Stimulated activated CD8-positive, alpha-beta memory T cell treated with anti-CD3 and anti-CD28 coated beads, Interleukin-12 subunit alpha, Interleukin-12 subunit beta, amount 100 ng/mL, for 4 hours (primary cell): ENCODE data around the gene SHPK.

Experiments
- DNase-seq: peaks from one replicate; pipeline ENCODE4 v3.0.0-alpha.2; 2020; ENCODE audit warnings: low read depth

Gene SHPK

DNA sequence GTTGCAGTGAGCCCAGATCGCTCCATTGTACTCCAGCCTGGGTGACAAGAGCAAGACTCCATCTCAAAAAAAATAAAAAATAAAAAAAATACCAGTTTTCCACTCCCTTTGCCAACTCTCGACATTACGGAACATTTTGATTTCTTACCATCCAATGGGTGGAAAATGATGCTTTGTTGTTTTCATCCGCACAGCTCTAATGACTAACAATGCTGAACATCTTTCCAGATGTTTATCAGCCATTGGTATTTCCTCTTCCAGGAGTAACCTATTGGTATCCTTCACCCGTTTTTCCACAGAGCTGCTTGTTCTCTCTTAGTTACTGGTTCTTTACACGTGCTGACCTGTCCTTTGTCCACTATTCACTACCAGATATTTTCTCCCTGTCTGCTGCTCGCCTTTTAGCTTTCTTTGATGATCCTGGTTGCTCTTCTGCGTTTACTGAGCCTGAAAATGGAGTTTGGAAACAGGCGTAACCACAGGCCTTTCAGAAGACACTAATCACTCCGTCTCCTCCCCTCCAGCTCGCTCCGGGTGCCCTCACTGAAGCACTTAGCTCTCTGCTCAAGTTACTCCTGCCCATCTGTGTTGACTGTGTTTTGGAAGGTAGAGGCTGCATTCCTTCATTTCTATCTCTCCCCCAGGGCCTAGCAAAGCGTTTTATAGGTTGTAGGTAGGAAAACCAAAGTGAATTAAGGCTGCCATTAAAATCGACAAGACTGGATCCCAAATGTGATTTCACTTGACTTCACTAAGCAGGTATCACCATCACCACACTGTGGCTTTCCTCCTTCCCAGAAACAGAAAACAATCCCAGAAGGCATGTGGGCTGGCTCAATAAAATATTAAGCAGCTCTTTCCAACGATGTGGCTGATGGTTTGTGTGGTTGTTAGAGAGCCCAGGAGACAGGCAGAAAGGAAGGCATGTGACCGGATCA, 8.9 kb downstream of the SHPK start:
- DNase-seq, result no peak

DNA sequence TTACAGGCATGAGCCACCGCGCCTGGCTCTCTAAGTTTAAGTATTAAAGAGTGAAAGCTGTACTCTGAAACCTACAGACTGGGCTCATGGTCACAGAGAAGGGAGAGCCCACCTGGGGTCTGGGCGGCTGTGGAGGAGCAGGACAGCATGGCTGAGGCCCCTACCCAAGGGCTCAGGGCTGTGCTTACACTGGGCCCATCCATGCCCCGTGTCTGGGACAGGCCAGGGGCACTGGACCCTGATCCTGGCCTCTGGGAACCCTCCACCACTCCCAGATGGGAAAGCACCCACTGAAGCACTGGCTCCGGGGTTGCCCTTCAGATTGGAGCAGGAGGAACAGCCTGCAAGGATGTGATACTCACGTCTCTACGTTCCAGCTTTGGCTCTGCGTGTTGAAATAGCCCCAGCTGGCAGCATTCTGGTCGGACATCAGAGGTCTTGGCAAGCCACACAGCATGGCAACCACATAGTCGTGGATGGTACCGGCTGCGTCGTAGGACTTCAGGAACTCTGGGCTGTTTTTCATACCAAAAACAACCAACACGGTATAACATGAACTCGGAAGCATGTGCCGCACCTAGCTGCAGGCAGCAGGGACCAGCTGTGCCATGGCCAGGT, 13.0 kb downstream of the SHPK start:
- no peak for DNase-seq

DNA sequence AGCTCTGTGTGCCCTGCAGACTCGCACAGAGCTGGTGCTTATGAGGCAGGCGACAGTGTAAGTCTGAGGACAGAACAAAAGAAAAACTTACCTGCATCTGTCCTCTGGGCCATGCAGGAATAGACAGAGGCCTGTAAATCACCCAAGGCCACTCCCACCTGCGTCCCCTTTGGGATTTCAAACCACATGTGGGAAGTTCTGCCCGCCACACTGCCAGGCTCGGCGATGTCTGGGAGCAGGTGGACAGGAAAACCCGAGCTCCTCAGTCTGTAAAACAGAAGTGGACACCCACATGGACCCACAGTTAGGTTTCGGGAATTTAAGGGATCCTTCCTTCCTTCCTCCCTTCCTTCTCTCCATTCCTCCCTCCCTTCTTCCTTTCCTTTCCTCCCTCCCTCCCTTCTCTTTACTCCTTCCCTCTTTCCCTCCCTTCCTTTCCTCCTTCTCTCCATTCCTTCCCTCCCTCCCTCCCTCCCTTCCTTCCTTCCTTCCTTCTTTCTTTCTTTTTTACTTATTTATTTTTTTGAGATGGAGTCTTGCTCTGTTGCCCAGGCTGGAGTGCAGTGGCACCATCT, 14.8 kb downstream of the SHPK start:
- DNase-seq, result no peak

DNA sequence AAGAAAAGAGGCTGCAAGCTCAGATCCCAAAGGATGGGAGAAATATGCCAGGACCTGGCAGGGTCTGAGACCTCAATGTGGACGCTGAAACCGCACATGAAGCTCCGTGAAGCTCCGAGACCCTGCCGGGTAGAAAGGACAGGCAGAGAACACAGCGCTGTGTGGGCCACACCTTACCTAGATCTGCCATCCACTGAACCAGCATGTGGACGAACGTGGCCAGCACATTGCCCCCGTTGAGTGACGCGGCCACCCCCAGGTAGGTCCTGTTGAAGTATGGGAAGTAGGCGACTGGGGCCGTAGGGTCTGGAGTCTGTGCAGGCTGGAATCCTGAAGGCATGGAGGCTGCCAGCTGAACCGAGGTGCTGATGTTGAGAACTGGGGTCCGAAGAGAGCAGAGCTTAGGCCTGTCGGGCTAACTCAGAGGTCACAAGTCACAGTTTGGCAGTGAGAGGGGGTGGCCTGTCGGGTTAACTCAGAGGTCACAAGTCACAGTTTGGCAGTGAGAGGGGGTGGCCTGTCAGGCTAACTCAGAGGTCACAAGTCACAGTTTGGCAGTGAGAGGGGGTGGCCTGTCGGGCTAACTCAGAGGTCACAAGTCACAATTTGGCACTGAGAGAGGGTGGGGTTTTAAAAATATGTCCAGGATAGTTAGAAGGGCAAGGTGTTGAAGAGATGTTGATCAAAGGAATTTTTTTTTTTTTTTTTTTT, 20.7 kb downstream of the SHPK start:
- no peak for DNase-seq

DNA sequence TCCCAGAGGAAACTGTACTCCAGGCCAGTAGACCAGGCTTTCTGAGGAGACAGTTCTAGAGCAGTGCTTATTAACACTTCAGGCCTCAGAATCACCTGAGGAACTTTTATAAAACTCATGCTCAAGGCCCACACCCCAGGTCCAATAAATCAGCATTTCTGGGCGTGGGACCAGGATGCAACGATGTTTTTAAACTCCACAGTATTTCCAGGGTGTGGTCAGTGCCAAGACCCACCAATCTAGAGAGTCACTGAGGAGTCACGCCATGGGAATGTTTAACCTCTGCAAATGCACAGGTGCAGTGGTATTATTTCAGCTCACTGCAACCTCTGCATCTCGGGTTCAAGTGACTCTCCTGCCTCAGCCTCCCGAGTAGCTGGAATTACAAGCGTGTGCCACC, 22.9 kb downstream of the SHPK start:
- DNase-seq, result no peak

DNA sequence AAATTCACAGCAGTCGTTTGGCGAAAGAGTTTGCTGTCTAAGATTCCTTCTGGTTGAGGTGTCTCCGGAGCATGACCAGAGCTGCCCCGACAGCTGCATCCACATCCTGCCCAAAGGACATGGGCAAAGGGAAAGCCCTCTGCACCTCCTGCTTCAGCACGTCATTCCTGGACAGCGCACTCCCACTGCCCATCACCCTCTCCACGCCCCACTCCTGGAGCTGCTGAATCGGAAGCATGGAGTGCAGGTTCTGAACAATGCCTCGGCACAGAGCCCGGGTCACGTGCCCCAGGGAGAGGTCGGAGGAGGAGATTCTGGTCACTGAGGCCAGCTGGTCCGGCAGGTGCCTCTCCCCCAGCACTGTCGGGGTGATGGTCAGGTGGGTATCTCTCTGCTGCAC, 25.5 kb downstream of the SHPK start:
- no peak for DNase-seq

DNA sequence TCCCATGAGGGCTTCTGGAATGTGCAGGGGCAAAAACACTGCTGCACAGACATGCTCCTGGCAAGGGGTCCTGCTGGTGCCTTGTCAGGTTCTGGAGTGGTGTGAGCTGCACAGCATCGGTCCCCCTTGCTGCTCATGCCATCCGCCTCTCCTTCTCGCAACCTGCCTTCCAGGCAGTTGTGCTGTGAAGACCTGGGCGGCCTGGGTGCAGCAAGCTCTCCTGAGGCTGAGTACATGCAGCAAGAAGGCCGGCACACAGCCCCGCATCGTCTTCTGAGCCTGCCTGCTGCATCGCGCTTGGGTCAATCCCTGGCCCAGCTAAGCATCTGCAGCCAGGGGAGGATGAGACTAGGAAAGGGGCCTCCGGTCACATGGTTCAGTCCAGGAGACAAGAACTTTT, 26.4 kb downstream of the SHPK start:
- DNase-seq, result no peak

DNA sequence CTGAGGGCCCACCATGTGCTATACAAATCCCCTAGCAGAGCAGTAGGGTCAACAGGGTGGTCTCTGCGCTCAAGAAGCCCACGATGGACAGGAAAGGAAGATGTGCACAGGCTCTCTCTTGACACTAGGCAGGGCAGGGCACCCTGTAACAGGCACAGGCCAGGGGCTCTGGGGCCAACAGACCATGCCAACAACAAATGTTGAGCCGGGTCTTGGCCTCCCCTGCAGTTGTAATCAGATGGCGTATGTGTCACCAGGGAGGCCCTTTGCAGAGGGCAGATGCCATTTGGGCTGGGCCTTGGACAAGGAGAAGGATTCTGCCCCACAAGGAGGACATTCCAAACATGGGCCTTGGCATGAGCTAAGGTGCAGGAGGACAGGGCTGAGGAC, 32.2 kb downstream of the SHPK start:
- DNase-seq, result no peak

DNA sequence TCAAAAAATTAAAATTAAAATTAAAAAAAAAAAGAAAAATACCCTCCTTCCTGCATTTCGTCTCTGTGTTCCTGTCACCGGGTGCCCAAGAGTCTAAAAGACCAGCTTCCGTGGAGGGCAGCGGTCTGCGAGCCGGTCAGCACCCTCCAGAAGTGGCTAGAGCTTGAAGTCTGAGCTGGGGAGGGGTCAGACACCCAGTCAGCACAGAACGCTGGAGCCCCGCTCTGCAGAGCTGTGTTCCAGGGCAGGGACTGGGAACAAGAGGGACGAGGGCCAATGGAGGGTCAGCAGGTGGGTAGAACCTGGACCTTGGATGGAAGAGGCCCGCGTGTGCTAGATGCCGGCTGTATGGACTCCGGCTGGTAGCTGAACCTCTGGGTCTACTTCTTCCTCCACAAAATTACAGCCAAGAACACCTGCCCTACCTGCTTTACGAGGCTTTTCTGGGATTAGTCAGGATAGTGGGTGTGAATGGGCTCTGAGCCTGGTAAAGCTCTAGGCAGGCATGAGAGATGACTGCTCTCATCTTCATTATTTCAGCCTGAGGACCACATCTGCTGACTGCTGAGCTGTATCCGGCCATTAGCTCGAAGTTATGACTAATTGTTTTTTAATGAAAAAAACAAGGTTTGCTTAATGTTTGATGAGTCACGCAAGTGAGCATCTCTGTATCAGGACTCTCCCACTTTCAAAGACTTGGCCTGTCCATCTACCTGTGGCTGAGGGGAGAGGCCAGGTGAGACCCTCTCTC, 32.8 kb downstream of the SHPK start:
- no peak for DNase-seq

DNA sequence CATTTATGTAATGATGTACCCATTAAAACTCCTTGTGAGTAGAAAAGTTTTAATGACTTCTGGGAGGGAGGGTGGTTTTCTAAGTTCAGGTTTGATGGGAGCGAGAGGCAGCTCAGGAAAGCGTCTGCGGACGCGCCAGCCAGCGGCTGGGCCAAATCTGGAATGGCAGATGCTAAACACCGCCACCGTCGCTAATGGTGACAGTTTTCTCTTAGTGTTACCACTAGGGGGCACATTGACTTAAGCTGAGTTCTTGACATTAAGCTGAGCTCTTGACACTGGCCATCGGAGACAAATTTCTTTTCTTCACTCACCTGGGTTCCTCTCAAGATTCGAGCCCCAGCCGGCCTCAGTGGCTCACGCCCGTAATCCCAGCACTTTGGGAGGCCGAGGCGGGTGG, 33.6 kb downstream of the SHPK start:
- no peak for DNase-seq

DNA sequence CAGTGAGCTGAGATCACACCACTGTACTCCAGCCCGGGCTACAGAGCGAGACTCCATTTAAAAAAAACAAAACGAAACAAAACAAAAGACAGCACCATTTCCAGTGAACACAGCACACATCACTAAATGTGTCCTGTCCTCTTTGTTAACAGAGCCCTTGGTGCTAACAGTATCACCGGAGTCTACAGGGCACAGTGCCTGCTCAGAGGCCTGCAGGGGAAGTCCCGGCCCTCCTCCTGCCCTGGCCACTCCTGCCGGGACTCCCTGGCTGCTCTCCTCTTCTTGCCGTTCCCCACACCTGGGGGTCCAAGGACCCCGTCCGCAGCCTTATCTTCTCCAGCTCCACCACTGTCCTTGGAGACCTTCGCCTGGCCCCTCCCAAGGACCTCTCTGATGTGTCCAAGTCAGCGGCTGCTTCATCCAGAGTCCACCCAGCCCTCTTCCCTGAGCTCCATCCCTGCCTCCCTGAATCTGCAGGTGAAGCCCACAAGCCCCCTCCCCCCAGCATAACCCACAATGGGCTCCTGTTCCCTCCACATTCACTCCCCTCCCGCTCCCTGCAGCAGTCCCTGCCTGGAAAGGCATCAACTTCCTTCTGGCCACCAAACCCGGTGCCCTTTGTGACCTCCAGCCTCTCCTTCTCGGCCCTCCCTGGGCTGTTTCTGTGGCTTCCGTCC, 35.4 kb downstream of the SHPK start:
- DNase-seq, result no peak

DNA sequence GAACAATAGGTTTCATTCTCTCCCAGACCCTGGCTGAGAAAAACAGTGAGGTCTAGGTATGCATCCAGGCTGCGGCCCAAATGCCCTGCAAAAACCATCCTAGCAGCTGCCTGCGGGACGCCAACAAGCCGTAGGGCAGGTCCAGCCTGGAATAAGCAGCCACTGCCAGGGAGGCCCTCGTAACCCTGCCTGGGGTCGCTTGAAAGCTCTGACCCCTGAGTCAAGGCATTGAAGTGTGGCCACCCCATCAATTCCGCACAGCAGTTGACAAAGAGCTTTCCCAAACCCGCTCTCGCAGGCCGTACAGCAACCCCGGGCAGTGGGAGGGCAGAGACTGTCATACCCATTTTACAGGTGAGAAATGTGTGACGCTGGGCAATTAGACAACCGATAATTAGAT, 38.0 kb downstream of the SHPK start:
- DNase-seq, result no peak

DNA sequence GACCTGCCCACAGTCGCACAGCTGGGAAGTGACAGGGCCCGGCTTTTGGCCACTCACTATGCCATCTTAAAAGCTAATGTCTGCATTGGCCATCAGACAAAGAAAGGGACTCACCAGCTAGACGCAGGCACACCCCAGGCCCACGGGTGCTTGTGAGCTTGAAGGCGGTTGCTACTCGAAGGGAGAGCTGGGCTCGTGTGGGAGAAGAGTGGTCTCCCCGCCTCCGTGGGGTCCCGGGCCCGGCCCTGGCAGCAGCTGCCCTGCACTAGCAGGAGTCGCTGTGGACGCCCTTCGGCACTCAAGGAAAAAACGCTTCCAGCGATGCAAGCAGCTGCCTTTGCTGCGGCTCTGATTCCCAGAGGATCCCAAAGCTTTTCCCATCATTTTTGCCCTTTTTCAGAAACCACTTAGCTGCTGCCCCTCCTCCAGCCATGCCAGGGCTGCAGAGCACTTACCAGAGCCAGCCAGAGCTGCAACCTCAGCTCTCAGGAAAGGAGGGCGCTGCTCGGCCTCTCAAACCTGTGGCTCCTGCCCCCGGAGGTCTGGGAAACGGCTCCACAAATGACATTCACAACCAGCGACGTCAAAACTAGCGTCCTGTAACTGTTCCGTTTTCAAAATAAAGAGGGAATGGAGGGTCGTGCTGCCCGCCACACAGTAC, 39.1 kb downstream of the SHPK start:
- no peak for DNase-seq

DNA sequence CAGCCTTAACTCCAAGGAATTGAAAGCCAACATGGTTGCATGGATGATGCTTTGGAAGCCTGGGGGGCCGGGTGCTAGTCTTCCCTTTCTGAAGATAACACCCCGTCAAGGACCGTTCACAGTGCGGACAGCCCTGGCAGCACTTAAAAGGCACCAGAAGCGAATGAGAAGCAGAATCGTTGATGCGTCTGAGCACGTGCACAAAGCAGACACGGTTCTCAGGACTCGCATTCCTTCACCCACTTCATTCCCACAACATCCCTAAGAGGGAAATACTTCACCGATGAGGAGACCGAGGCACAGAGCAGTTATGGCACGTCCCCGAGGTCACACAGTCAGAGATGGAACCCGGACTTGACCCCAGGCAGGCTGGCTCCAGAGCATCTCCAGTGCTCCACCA, 41.1 kb downstream of the SHPK start:
- DNase-seq, result no peak

DNA sequence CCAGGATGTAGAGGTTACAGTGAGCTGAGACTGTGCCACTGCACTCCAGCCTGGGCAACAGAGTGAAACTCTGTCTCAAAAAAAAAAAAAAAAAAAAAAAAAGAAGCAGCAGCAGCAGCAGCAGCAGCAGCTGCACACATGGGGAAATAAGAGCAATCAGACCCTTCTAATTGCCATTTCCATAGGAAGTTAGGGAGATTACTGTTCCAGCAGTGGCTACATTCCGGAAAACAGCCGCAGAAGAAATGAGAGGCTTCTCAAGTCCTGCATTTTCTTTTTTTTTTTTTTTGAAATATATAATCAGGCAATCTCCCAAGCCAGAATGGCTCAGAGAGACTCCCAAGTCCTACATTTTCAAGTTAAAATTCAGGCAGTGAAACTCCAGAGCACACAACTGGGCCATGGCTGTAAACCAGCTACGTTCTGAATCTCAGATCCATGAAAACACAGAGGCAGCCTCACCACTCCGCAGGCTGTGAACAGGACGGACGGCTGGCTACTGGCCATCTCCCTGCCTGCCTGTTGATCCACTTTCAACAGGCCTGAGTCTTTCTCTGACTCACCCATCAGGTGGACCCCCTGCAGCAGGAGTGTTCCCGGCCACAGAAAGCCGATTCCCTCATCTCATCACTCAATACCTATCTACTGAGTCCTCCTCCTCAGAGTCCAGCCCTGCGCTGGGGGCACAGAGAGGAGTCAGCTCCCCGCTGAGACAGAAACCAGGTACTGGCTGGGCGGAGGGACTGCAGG, 41.8 kb downstream of the SHPK start:
- no peak for DNase-seq

DNA sequence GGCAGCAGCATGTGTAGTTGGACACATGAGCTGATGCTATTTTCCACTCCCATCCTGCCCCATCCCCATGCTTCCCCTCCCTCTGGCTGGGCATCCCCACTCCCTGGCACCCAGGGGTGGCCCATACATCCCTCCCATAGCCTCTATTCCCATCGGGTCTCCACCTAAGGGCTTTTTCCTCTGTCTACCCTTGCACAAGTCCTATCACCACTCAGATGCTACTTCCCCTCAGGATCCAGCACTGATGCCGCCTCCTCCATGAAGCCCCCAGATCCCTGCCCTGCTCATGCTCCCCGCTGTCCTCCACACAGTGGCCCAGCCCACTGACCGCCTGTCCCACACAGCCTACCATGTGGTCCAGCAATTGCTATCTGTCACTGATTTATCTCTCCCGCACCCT, 42.7 kb downstream of the SHPK start:
- DNase-seq, result no peak

DNA sequence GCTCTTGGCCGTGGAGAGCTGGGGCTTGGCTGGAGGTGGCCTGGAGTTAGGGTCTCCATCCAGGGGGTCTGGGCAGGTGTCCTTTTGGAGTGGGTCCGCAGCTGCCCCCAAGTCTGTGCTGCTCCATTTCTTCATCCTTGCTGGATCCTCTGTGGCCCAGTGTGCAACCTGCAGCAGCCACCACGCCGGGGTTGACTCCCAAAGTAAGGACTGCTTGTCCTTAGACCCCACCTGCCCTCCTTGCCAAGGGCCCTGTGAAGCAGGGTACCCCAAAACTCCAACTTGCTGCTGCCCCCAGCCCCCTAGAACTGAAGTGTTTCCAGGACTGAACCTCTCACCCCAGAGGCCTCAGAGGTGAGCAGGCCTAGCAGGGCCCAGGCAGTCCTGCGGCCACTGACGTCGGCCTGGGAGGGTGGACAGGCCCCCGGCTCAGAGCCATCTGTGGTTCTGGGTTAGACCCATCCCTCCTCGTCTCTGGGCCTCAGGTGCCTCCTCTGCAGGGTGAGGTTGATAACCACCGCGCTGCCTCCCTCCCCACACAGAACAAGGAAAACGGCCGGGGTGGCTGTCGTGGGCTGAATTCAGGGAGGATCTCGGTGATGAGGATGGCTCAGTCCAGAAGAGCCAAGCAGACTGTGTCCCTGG, 43.7 kb downstream of the SHPK start:
- DNase-seq, result no peak

DNA sequence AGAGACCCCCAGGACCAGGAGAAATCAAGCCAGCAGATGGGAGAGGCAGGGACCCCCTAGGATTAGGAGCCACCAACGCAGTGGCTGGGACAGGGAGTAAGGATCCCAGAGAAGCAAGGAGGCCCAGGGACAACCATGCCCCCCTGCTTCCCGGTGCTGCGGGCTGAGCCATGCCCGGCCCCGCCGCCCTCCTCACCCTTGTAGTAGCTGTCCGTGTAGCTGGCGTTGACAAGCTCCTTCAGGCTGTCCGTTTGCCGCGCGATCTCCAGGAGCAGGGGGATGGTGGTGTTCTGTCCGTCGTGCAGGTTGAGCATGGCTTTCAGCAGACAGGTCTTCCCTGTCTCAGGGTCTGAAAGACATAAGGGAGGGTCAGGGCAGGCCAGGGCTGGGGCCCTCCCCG, 45.3 kb downstream of the SHPK start:
- no peak for DNase-seq

DNA sequence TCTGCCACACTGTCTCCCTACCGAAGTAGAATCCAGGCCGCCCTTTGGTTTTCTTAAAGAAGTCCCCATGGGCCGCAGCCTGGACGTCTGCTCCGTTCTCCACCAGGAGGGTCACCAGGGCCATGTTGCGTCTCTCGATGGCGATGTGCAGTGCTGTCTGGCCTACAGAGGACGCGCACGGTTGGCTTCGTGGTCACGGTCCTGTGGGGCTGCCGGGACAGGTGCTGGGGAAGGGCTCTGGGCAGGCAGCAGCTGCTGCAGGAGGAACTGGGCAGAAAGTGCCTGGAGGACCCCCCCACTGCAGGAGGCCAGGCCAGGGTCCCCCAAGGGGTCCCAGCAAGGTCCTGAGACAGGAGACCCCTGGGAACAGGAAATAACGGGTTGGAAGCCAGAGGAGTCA, 45.8 kb downstream of the SHPK start:
- DNase-seq, result no peak

DNA sequence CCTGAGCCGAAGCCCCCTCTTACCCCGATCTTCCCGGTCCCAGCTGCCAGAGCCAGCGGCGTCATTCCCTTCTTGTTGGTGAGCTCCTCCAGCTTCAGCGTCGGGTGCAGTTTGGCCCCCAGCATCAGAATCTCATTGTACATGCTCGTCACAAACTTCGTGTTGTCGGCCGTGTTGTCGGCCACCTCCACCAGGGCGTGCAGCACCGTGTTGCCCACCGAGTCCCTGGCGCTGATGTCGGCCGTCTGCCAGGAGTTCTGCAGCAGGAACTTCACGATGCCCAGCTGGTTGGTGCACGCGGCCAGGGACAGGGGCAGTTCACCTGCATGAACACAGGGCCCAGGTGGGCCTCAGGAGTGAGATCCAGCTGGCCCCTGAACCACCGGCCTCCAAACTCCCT, 46.3 kb downstream of the SHPK start:
- DNase-seq, result no peak
